PC-9 (cell line): ENCODE measurements around the gene ITGA2B.

ENCODE experiments used
- CTCF ChIP-seq: fragments of 200-600 bp; sonication (generic); conservative IDR thresholded peaks from 2 replicates; pipeline ENCODE4 v1.6.1; 2017; ENCODE audit warnings: mixed run types, antibody characterized with exemption, mild to moderate bottlenecking, moderate library complexity
- EZH2 ChIP-seq: fragments of 200-600 bp; sonication (generic); IDR thresholded peaks from 2 replicates; pipeline ENCODE4 v1.8.0; 2017; ENCODE audit warnings: antibody characterized with exemption, low read depth

DNA sequence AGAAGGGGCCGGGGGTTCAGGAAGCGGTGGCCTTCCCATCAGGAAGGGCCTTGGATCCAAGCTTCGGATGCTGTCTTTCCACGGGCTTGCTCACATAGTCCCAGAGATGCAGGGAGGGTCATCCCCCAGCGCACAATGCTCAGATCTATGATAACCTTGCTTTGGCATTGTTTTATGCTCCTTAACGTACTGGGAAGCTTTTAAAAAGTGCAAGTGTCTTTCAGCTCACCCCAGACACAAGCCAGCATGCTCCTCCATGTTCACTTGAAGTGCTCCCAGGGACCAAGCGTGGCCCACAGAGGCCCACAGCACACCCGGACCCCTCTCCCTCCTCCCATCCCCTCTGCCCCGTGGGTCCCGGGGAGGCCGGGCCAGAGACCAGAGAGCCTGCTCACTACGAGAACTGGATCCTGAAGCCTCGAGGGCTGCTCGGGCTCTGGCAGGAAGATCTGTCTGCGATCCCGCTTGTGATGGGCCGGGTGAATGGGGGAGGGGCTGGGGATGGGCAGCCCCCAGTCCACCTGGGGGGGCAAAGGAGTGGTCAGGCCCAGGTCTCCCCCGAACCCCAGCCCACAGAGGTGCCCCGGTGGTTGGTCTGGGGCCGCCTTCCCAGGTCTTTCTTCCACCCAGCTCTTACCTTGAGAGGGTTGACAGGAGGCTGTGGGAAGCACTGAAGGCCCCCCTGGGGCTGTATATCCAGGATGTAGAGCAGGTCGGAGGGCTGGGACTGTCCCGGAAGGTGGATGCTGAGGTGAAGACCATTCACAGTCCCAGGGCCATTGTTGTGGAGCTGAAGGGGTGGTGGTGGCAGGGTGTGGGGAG lies 14.0 kb downstream of the ITGA2B start:
- TF ChIP-seq EZH2 (no peak), CTCF (no peak)
